Uterus (tissue), 4 donors: ENCODE results near the gene MBNL1. TPM values are rescaled to one million over a fixed set of nuclear protein-coding genes. Genes with fewer than 3 reads are reported as not detected.

Experiments used
- DNase-seq, 2 donors: peaks; one replicate each; pipeline ENCODE4 v3.0.0-alpha.2; 2019 to 2020
- H3K27ac ChIP-seq, 2 donors: fragments of 200-600 bp; sonication (generic); 1 replicate in 1 of 2; 2 replicates in 1 of 2; pipeline ENCODE4 v1.5.1; 2016 to 2018
- H3K27me3 ChIP-seq, 2 donors: fragments of 200-600 bp; sonication (generic); one replicate each; pipeline ENCODE4 v1.5.1; 2018 to 2019; ENCODE audit warnings: control low read depth in 1 of 2
- H3K36me3 ChIP-seq, 2 donors: fragments of 200-600 bp; sonication (generic); one replicate each; pipeline ENCODE4 v1.5.1; 2019; ENCODE audit warnings: control low read depth in 1 of 2
- H3K4me1 ChIP-seq, 2 donors: fragments of 200-600 bp; sonication (generic); one replicate each; pipeline ENCODE4 v1.5.1; 2018 to 2019; ENCODE audit warnings: control low read depth in 1 of 2
- H3K4me3 ChIP-seq, 2 donors: fragments of 200-600 bp; sonication (generic); 1 replicate in 1 of 2; 2 replicates in 1 of 2; pipeline ENCODE4 v1.5.1; 2018 to 2019; ENCODE audit warnings: mild to moderate bottlenecking in 1 of 2
- H3K9me3 ChIP-seq, 2 donors: fragments of 200-600 bp; sonication (generic); one replicate each; pipeline ENCODE4 v1.5.1; 2019; ENCODE audit warnings: control low read depth in 1 of 2
- CTCF ChIP-seq, 4 experiments: fragments of 200-600 bp in 2 of 4; fragments of 450-650 bp in 2 of 4; sonication (generic) in 2 of 4; IDR thresholded peaks; one replicate each; pipeline ENCODE4 v1.5.1; 2016 to 2019; ENCODE audit warnings: antibody characterized with exemption in 4 of 4, mild to moderate bottlenecking in 2 of 4, moderate library complexity in 1 of 4
- POLR2A ChIP-seq, 2 donors: fragments of 450-650 bp; IDR thresholded peaks; one replicate each; pipeline ENCODE4 v1.6.1; 2016; ENCODE audit warnings: antibody characterized with exemption in 2 of 2, mild to moderate bottlenecking in 1 of 2, moderate library complexity in 1 of 2
- intact Hi-C: fragments of 100-400 bp; cut with DNase I; formaldehyde crosslinking; loops from one replicate; pipeline ENCODE4 v1.15.1; 2023; ENCODE audit warnings: low total_unique reads
- total RNA-seq, 4 donors: library from RNA; depleted of rRNA in 3 of 4; stranded (reverse); fragments of >200 nt in 3 of 4; gene quantifications; one replicate each; pipeline versions ENCODE4 v1.1.0 to v1.2.4, GENCODE V29; 2014 to 2023
- donor health status: DM: yes; HTN: yes; CAD: no.

Gene MBNL1
- total RNA-seq, 4 donors from 2014 or later: 219 to 470 (median 243) TPM

- peak overlapping the region; percentile 58 to 84 for H3K4me3 ChIP-seq
- no peak for TF ChIP-seq CTCF (IDR thresholded peaks at IDR 0.05)
- peak; percentile 4 to 32 for TF ChIP-seq POLR2A (IDR thresholded peaks at IDR 0.05)
- intact Hi-C loops: loop anchor here (10.0 kb wide), 1 partner anchor 65 kb away; no protein-coding TSS in a partner anchor
- H3K9me3 ChIP-seq: no peaks in the 10 kb centered on the region
- peak; percentile 37 to 62 for DNase-seq
- H3K4me1 ChIP-seq: no peaks in the 10 kb centered on the region
- H3K36me3 ChIP-seq: no peaks in the 10 kb centered on the region
- H3K27ac ChIP-seq: peak overlapping the region; percentile 98 to 99
- no peaks in the 10 kb centered on the region for H3K27me3 ChIP-seq
Observed at GRCh38 chr3:152269831-152270734, 1.4 kb downstream of the MBNL1 start.

- intact Hi-C loops: no loop called here
- TF ChIP-seq CTCF (IDR thresholded peaks at IDR 0.05): no peak
- no peak for TF ChIP-seq POLR2A (IDR thresholded peaks at IDR 0.05)
- H3K4me3 ChIP-seq: peak overlapping the region; percentile 58 to 84
- H3K36me3 ChIP-seq: no peaks in the 10 kb centered on the region
- H3K27ac ChIP-seq: peak overlapping the region; percentile 98 to 99
- DNase-seq: no peak
- no peaks in the 10 kb centered on the region for H3K4me1 ChIP-seq
- no peaks in the 10 kb centered on the region for H3K9me3 ChIP-seq
- H3K27me3 ChIP-seq: no peaks in the 10 kb centered on the region
Observed at GRCh38 chr3:152270937-152271336, 2.2 kb downstream of the MBNL1 start.

- H3K4me1 ChIP-seq: peaks cover 0 to 5% of the 10 kb centered on the region in 2 donors
- H3K4me3 ChIP-seq: peak overlapping the region; percentile 58 to 84
- no peak for TF ChIP-seq POLR2A (IDR thresholded peaks at IDR 0.05)
- TF ChIP-seq CTCF (IDR thresholded peaks at IDR 0.05): no peak
- H3K36me3 ChIP-seq: no peaks in the 10 kb centered on the region
- H3K27ac ChIP-seq: peak overlapping the region; percentile 98 to 99
- no peaks in the 10 kb centered on the region for H3K27me3 ChIP-seq
- intact Hi-C loops: no loop called here
- H3K9me3 ChIP-seq: no peaks in the 10 kb centered on the region
- DNase-seq: no peak
Observed at GRCh38 chr3:152271501-152272236, 2.9 kb downstream of the MBNL1 start.

- Histone ChIP-seq H3K36me3 (no peaks in the 10 kb centered on the region), H3K9me3 (no peaks in the 10 kb centered on the region), H3K4me1 (peaks cover 0 to 5% of the 10 kb centered on the region in 2 donors), H3K4me3 (peak overlapping the region in 1 of 2 donors; percentile 22), H3K27me3 (no peaks in the 10 kb centered on the region), H3K27ac (peak overlapping the region; percentile 98 to 99)
- TF ChIP-seq CTCF (IDR thresholded peaks at IDR 0.05) (no peak), POLR2A (IDR thresholded peaks at IDR 0.05) (no peak)
- intact Hi-C loops: no loop called here
- DNase-seq: no peak
Observed at GRCh38 chr3:152272771-152273242, 4.1 kb downstream of the MBNL1 start.
